K562 (cell line): ENCODE results near the gene HEMGN. TPM values are rescaled to one million over a fixed set of nuclear protein-coding genes. Genes with fewer than 3 reads are reported as not detected.

Experiments used
- CBX3 ChIP-seq, 2 experiments: IDR thresholded peaks; 1 replicate in 1 of 2; 2 replicates in 1 of 2; pipeline ENCODE4 v1.6.1; 2012; ENCODE audit warnings: inconsistent platforms in 2 of 2, low read length in 2 of 2, borderline replicate concordance in 1 of 2, control low read depth in 1 of 2
- CC2D1A ChIP-seq: fragments of 450-650 bp; IDR thresholded peaks from 2 replicates; pipeline ENCODE4 v1.6.1; 2017; ENCODE audit warnings: mild to moderate bottlenecking
- CTBP1 ChIP-seq: fragments of 450-650 bp; IDR thresholded peaks from 2 replicates; pipeline ENCODE4 v1.6.1; 2016; ENCODE audit warnings: borderline replicate concordance
- FOXJ2 ChIP-seq: fragments of 200-800 bp; sonication (Bioruptor generic); IDR thresholded peaks from 2 replicates; pipeline ENCODE4 v1.6.1; 2016; ENCODE audit warnings: missing genetic modification characterization, missing compliant biosample characterization
- MAFG ChIP-seq: fragments of 450-650 bp; conservative IDR thresholded peaks from 2 replicates; pipeline ENCODE4 v1.6.1; 2016; ENCODE audit warnings: missing genetic modification characterization, missing compliant biosample characterization
- NKRF ChIP-seq: fragments of 450-650 bp; IDR thresholded peaks from 2 replicates; pipeline ENCODE4 v1.6.1; 2016; ENCODE audit warnings: borderline replicate concordance
- SMAD3 ChIP-seq: fragments of 450-650 bp; formaldehyde crosslinking; conservative IDR thresholded peaks from 2 replicates; pipeline ENCODE4 v1.4.0; 2020; ENCODE audit warnings: mild to moderate bottlenecking
- STAT6 ChIP-seq: sonication (generic); formaldehyde crosslinking; IDR thresholded peaks from 2 replicates; pipeline ENCODE4 v1.8.1; 2023; ENCODE audit warnings: mild to moderate bottlenecking, missing genetic modification reagents
- TAF7 ChIP-seq: fragments of 450-650 bp; IDR thresholded peaks from 2 replicates; pipeline ENCODE4 v1.6.1; 2016; ENCODE audit warnings: missing genetic modification characterization, missing compliant biosample characterization
- ZKSCAN8 ChIP-seq: fragments of 200-800 bp; sonication (Bioruptor generic); IDR thresholded peaks from 2 replicates; pipeline ENCODE4 v1.6.1; 2016; ENCODE audit warnings: missing genetic modification characterization, missing compliant biosample characterization
- ZNF589 ChIP-seq: fragments of 200-800 bp; sonication (Bioruptor generic); IDR thresholded peaks from 2 replicates; pipeline ENCODE4 v1.6.1; 2016; ENCODE audit warnings: low read depth, missing genetic modification characterization, missing compliant biosample characterization
- ZNF592 ChIP-seq: fragments of 450-650 bp; IDR thresholded peaks from 2 replicates; pipeline ENCODE4 v1.6.1; 2017; ENCODE audit warnings: antibody characterized with exemption, mild to moderate bottlenecking
- ZNF609 ChIP-seq: sonication (generic); formaldehyde crosslinking; IDR thresholded peaks from 2 replicates; pipeline ENCODE4 v1.8.1; 2023; ENCODE audit warnings: missing genetic modification reagents, mild to moderate bottlenecking, borderline replicate concordance
- polyA plus RNA-seq, 8 experiments: library from polyadenylated mRNA; depleted of rRNA in 4 of 8; stranded (reverse) in 5 of 8; unstranded in 3 of 8; fragments of >200 nt; fragmentation: Nextera tagmentation in 2 of 8; fragmentation: Illumina TruSeq in 1 of 8; extraction: Ambion mirVana in 2 of 8; extraction: Trizol in 1 of 8; gene quantifications; 2 replicates each; pipeline versions ENCODE4 v1.2.1 to v1.2.3, GENCODE V29; 2011 to 2014; ENCODE audit warnings: inconsistent platforms in 1 of 8, missing spikeins in 1 of 8
- total RNA-seq, 7 experiments: library from RNA; depleted of rRNA in 6 of 7; stranded (reverse); fragments of >200 nt in 6 of 7; fragmentation: Illumina TruSeq in 2 of 7; extraction: Trizol in 2 of 7; gene quantifications; 2 replicates each; pipeline versions ENCODE4 v1.2.1 to v1.2.3, GENCODE V29; 2011 to 2021; ENCODE audit warnings: low replicate concordance in 1 of 7

Gene HEMGN
- total and polyA plus RNA-seq, 9 of the 15 experiments (the other 6 are each of a cell fraction or from before 2014, with no cell fraction given) = 56.3 to 258 (median 137) TPM

GRCh38 chr9:97960678-97961328 is 22.8 kb upstream of the HEMGN start (continued):
- peak; percentile 56; the same call in 1 of the 2 replicates for TF ChIP-seq STAT6 (CRISPR knock-in tag)
- TF ChIP-seq MAFG (tag) = peak; percentile 76
- peak; percentile 96 for TF ChIP-seq CTBP1
- peak; percentile 70 for TF ChIP-seq NKRF
- peak; percentile 90 for TF ChIP-seq ZNF589 (CRISPR knock-in tag)
- TF ChIP-seq SMAD3 (CRISPR knock-in tag) = peak; percentile 52; the same call in 1 of the 2 replicates
- TF ChIP-seq ZKSCAN8 (CRISPR knock-in tag) = peak; percentile 72; the same call in 1 of the 2 replicates
- peak in 1 of 2 experiments; percentile 98; a peak in 2 of 3 replicates for TF ChIP-seq CBX3 (IDR thresholded peaks at IDR 0.05; ENCODE audit: borderline replicate concordance in 1 of 2, low read length in 2 of 2)
- 0 out of 2 replicates have a peak, but pooled peaks have one; percentile 29 for TF ChIP-seq TAF7
- peak; percentile 98 for TF ChIP-seq CC2D1A
- peak; percentile 99 for TF ChIP-seq ZNF592
- TF ChIP-seq ZNF609 (CRISPR knock-in tag) = 0 out of 2 replicates have a peak, but pooled peaks have one; percentile 50
- peak; percentile 78 for TF ChIP-seq FOXJ2
